Lower leg skin (tissue), 4 donors: ENCODE measurements around the gene SETMAR. TPM values are rescaled to one million over a fixed set of nuclear protein-coding genes. Genes with fewer than 3 reads are reported as not detected.
"Not testable (repeated sequence)": the region's sequence is repeated elsewhere in the genome, so short reads cannot be mapped to it uniquely, and the experiment has no call there.

Experiments
- DNase-seq, 2 donors: peaks; one replicate each; pipeline ENCODE4 v3.0.0-alpha.2; 2019; ENCODE audit warnings: low spot score in 2 of 2
- H3K4me3 ChIP-seq: fragments of 200-600 bp; sonication (generic); 2 replicates; pipeline ENCODE4 v1.5.1; 2017; ENCODE audit warnings: mild to moderate bottlenecking, low read depth; ENCODE audit not compliant: poor library complexity, severe bottlenecking
- POLR2A ChIP-seq, 2 donors: fragments of 450-650 bp; IDR thresholded peaks; one replicate each; pipeline ENCODE4 v1.6.1; 2016 to 2017; ENCODE audit warnings: antibody characterized with exemption in 2 of 2, mild to moderate bottlenecking in 1 of 2, moderate library complexity in 1 of 2
- WGBS, 2 donors: methylation state at CpG; one replicate each; pipeline ENCODE4 v1.1.5; 2018; 5-methylcytosine and 5-hydroxymethylcytosine counted together
- intact Hi-C: fragments of 100-400 bp; cut with DNase I; formaldehyde crosslinking; loops from one replicate; pipeline ENCODE4 v1.15.0; 2023; ENCODE audit warnings: low total_unique reads
- total RNA-seq, 4 donors: library from RNA; depleted of rRNA; stranded (reverse); fragments of >200 nt; gene quantifications; one replicate each; pipeline ENCODE4 v1.1.0, GENCODE V29; 2016
- TF ChIP-seq, protein P1 (sequence below), 3 donors: fragments of 450-650 bp; IDR thresholded peaks; one replicate each; pipeline ENCODE4 v1.5.1; 2016; ENCODE audit warnings: antibody characterized with exemption in 3 of 3, mild to moderate bottlenecking in 3 of 3, moderate library complexity in 2 of 3

SETMAR gene
- total RNA-seq, 4 donors from 2014 or later, result 19.9 to 29.8 (median 27.6) TPM

DNA sequence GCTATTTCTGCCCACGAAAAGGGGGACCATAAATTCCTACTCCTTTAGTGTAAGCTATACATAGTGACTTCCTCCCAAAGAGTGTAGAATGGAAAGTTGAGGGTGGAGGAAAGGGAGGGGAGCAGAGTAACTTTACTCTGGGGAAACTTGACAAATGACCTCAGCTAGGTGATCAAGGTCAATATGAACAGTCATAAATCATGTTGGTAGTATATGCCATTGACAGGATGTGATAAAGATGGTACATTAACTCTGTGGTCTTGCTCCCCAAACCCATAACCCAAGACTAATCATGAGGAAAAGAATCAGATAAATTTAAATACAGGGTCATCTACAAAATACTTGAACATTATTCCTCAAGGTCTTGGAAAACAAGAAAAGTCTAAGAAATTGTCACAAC, 18.6 kb downstream of the SETMAR start:
- intact Hi-C loops, result no loop called here
- TF ChIP-seq, protein P1, sequence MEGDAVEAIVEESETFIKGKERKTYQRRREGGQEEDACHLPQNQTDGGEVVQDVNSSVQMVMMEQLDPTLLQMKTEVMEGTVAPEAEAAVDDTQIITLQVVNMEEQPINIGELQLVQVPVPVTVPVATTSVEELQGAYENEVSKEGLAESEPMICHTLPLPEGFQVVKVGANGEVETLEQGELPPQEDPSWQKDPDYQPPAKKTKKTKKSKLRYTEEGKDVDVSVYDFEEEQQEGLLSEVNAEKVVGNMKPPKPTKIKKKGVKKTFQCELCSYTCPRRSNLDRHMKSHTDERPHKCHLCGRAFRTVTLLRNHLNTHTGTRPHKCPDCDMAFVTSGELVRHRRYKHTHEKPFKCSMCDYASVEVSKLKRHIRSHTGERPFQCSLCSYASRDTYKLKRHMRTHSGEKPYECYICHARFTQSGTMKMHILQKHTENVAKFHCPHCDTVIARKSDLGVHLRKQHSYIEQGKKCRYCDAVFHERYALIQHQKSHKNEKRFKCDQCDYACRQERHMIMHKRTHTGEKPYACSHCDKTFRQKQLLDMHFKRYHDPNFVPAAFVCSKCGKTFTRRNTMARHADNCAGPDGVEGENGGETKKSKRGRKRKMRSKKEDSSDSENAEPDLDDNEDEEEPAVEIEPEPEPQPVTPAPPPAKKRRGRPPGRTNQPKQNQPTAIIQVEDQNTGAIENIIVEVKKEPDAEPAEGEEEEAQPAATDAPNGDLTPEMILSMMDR (IDR thresholded peaks at IDR 0.05), result no peak
- no peak for TF ChIP-seq POLR2A (IDR thresholded peaks at IDR 0.05)
- no peak for DNase-seq
- no peak overlapping the region for H3K4me3 ChIP-seq
- WGBS, 2 donors, result 79 to 89% methylated on average over 1 of the region's 1 CpG

DNA sequence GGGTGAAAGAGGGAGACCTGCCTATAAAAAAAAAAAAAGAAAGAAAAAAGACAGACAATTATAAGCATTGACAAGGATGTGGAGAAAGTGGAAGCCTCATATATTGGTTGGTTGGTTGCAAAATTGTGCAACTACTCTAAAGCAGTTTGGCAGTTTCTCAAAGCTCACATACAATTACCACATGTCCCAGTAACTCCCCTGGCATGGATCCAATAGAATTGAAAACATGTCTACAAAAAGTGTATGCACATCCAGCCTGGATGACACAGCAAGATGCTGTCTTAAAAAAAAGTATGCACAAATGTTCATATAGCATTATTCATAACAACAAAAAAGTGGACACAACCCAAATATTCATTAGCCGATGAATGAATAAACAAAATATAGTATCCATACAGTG, 19.5 kb downstream of the SETMAR start:
- TF ChIP-seq, protein P1 (IDR thresholded peaks at IDR 0.05), result no peak
- TF ChIP-seq POLR2A (IDR thresholded peaks at IDR 0.05), result no peak
- no peak for DNase-seq
- no peak overlapping the region for H3K4me3 ChIP-seq
- intact Hi-C loops, result no loop called here
- 37 to 51% methylated on average over 1 of the region's 1 CpG for WGBS, 2 donors

DNA sequence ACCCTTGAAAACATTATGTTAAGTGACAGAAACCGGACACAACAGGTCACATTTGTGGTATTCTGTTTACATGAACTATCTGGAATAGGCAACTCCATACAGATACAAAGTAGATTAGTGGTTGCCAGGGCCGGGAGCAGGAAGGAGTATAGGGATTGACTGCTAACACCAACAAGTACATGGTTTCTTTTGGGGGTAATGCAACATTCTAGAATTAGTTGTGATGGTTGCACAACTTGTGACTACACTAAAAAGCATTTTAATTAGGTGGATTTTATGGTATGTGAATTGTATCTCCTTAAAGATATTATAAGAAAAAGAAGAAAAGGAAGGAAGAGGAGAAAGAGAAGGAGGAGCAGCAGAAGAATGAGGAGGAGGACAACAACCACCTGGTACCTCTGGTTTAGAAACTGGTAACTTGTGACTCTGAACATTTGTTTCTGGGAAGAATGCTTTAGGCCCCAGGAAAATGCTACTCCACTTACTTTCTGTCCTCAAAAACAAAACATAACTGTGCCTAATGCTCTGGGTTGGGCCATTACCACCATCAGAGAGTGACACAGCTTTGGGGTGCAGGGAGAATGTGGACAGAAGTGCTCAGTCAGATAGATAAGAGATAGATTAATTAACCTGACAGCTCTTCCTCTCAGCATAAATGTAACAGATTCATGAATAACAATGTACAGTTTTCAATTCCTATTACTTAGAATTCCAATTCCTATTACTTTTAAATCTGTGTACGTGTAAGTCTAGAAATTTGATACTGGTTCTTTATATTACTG, 20.3 kb downstream of the SETMAR start:
- no peak overlapping the region for H3K4me3 ChIP-seq
- intact Hi-C loops, result no loop called here
- TF ChIP-seq POLR2A (IDR thresholded peaks at IDR 0.05), result no peak
- TF ChIP-seq, protein P1 (IDR thresholded peaks at IDR 0.05), result no peak
- no peak for DNase-seq
- WGBS, 2 donors, result 86 to 96% methylated on average over 3 of the region's 3 CpGs

DNA sequence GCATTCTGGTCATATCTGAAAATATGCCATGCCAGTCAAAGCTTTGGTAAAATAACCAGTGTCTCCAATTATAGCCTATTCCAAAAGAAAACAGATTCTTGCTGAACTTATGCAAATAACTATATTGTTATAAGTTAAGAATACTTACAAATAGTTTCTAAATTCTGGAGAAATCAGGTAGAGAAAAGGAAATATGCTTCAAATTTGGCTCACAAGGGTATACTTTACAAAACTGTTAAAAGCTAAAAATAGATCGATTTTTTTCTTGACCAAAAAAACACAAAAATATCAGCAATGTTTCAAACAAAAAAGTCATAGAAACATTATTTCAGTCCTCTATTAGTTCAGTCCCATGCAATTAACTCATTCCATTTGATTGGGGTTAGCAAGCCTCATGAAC, 23.7 kb downstream of the SETMAR start:
- TF ChIP-seq, protein P1 (IDR thresholded peaks at IDR 0.05), result no peak
- no peak for TF ChIP-seq POLR2A (IDR thresholded peaks at IDR 0.05)
- no peak overlapping the region for H3K4me3 ChIP-seq
- 94 to 96% methylated on average over 1 of the region's 1 CpG for whole genome bisulfite sequencing, 2 donors
- intact Hi-C loops, result no loop called here
- no peak for DNase-seq

- H3K4me3 ChIP-seq, intact Hi-C loops, DNase-seq: not testable (repeated sequence)
Observed at GRCh38 chr3:4329806-4330205, 26.6 kb downstream of the SETMAR start.

DNA sequence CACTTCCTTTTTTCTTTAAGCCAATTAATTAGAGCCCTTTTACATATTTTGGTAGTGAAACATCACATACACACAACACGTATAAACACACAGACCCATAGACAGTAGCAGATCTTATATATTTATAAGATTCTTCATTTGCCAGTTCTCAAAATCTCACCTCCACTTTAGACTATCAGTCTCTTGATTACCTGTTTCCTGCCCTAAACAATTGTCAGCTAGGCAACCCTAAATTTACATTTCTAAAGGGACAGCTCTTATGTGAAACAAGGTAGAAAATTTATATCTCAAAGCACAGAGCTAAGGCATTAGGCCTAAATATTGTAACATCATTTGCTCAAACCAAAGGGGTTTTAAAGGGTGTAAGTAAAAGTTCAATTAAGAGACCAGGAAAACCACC, 28.9 kb downstream of the SETMAR start:
- no peak overlapping the region for H3K4me3 ChIP-seq
- intact Hi-C loops, result no loop called here
- no peak for TF ChIP-seq POLR2A (IDR thresholded peaks at IDR 0.05)
- TF ChIP-seq, protein P1 (IDR thresholded peaks at IDR 0.05), result no peak
- WGBS, 2 donors, result 89 to 92% methylated on average over 1 of the region's 1 CpG
- no peak for DNase-seq
